Measurements from ENCODE around the gene NEIL3.

The NEIL3 gene

GRCh38 chr4:177320721-177321120 is 11.0 kb downstream of the NEIL3 start:
- Mint-ChIP-seq H3K27ac (peak overlapping the region; percentile 62), H3K27me3 (ENCODE audit: low read depth) (no peaks in the 10 kb centered on the region), H3K9me3 (no peaks in the 10 kb centered on the region), H3K4me3 (peak overlapping the region; percentile 41), H3K4me1 (ENCODE audit: low read depth) (peaks cover 74% of the 10 kb centered on the region), H3K36me3 (ENCODE audit: low read depth) (peaks cover 22% of the 10 kb centered on the region)

GRCh38 chr4:177321647-177322046 is 12.0 kb downstream of the NEIL3 start:
- Mint-ChIP-seq H3K9me3 (no peaks in the 10 kb centered on the region), H3K36me3 (ENCODE audit: low read depth) (peaks cover 30% of the 10 kb centered on the region), H3K27me3 (ENCODE audit: low read depth) (no peaks in the 10 kb centered on the region), H3K4me1 (ENCODE audit: low read depth) (peaks cover 73% of the 10 kb centered on the region), H3K4me3 (no peak overlapping the region), H3K27ac (no peak overlapping the region)

- Mint-ChIP-seq H3K4me3 (no peak overlapping the region), H3K36me3 (ENCODE audit: low read depth) (peaks cover 34% of the 10 kb centered on the region), H3K9me3 (no peaks in the 10 kb centered on the region), H3K27me3 (ENCODE audit: low read depth) (no peaks in the 10 kb centered on the region), H3K27ac (peak overlapping the region; percentile 47), H3K4me1 (ENCODE audit: low read depth) (peaks cover 69% of the 10 kb centered on the region)
Observed at GRCh38 chr4:177322266-177322665, 12.6 kb downstream of the NEIL3 start.

GRCh38 chr4:177322881-177323280 is 13.2 kb downstream of the NEIL3 start:
- no peak overlapping the region for H3K4me3 Mint-ChIP-seq

GRCh38 chr4:177323416-177323815 is 13.7 kb downstream of the NEIL3 start:
- Mint-ChIP-seq H3K27me3 (ENCODE audit: low read depth) (no peaks in the 10 kb centered on the region), H3K4me1 (ENCODE audit: low read depth) (peaks cover 69% of the 10 kb centered on the region), H3K36me3 (ENCODE audit: low read depth) (peaks cover 41% of the 10 kb centered on the region), H3K4me3 (peak overlapping the region; percentile 19), H3K9me3 (peaks cover 5% of the 10 kb centered on the region), H3K27ac (peak overlapping the region; percentile 23)

More at GRCh38 chr4:177322881-177323280, 13.2 kb downstream of the NEIL3 start:
- Mint-ChIP-seq H3K9me3 (no peaks in the 10 kb centered on the region), H3K4me1 (ENCODE audit: low read depth) (peaks cover 68% of the 10 kb centered on the region), H3K27ac (peak overlapping the region; percentile 47), H3K36me3 (ENCODE audit: low read depth) (peaks cover 39% of the 10 kb centered on the region), H3K27me3 (ENCODE audit: low read depth) (no peaks in the 10 kb centered on the region)

- H3K9me3 Mint-ChIP-seq, result peaks cover 21% of the 10 kb centered on the region
- peaks cover 43% of the 10 kb centered on the region for H3K36me3 Mint-ChIP-seq (ENCODE audit: low read depth)
- H3K4me3 Mint-ChIP-seq, result no peak overlapping the region
- no peaks in the 10 kb centered on the region for H3K27me3 Mint-ChIP-seq (ENCODE audit: low read depth)
- peaks cover 48% of the 10 kb centered on the region for H3K4me1 Mint-ChIP-seq (ENCODE audit: low read depth)
- no peak overlapping the region for H3K27ac Mint-ChIP-seq
Observed at GRCh38 chr4:177332119-177332518, 22.4 kb downstream of the NEIL3 start.

GRCh38 chr4:177339477-177340374 is 30.1 kb downstream of the NEIL3 start:
- Mint-ChIP-seq H3K9me3 (no peaks in the 10 kb centered on the region), H3K27me3 (ENCODE audit: low read depth) (no peaks in the 10 kb centered on the region), H3K27ac (peak overlapping the region; percentile 53), H3K4me1 (ENCODE audit: low read depth) (peaks cover 17% of the 10 kb centered on the region), H3K36me3 (ENCODE audit: low read depth) (peaks cover 18% of the 10 kb centered on the region), H3K4me3 (no peak overlapping the region)

- H3K27me3 Mint-ChIP-seq (ENCODE audit: low read depth), result no peaks in the 10 kb centered on the region
- H3K36me3 Mint-ChIP-seq (ENCODE audit: low read depth), result peaks cover 32% of the 10 kb centered on the region
- H3K9me3 Mint-ChIP-seq, result no peaks in the 10 kb centered on the region
- H3K27ac Mint-ChIP-seq, result no peak overlapping the region
- H3K4me1 Mint-ChIP-seq (ENCODE audit: low read depth), result peaks cover 4% of the 10 kb centered on the region
- H3K4me3 Mint-ChIP-seq, result no peak overlapping the region
Observed at GRCh38 chr4:177348348-177348747, 38.7 kb downstream of the NEIL3 start.

- Mint-ChIP-seq H3K4me1 (ENCODE audit: low read depth) (peaks cover 6% of the 10 kb centered on the region), H3K27me3 (ENCODE audit: low read depth) (no peaks in the 10 kb centered on the region), H3K4me3 (no peak overlapping the region), H3K9me3 (no peaks in the 10 kb centered on the region), H3K36me3 (ENCODE audit: low read depth) (peaks cover 31% of the 10 kb centered on the region), H3K27ac (no peak overlapping the region)
Observed at GRCh38 chr4:177349191-177349590, 39.5 kb downstream of the NEIL3 start.

- Mint-ChIP-seq H3K9me3 (no peaks in the 10 kb centered on the region), H3K4me1 (ENCODE audit: low read depth) (peaks cover 6% of the 10 kb centered on the region), H3K27me3 (ENCODE audit: low read depth) (no peaks in the 10 kb centered on the region), H3K4me3 (no peak overlapping the region), H3K36me3 (ENCODE audit: low read depth) (peaks cover 27% of the 10 kb centered on the region), H3K27ac (no peak overlapping the region)
Observed at GRCh38 chr4:177351622-177352244, 42.1 kb downstream of the NEIL3 start.

- peaks cover 18% of the 10 kb centered on the region for H3K36me3 Mint-ChIP-seq (ENCODE audit: low read depth)
- H3K27me3 Mint-ChIP-seq (ENCODE audit: low read depth), result no peaks in the 10 kb centered on the region
- H3K9me3 Mint-ChIP-seq, result no peaks in the 10 kb centered on the region
- no peak overlapping the region for H3K4me3 Mint-ChIP-seq
- peaks cover 2% of the 10 kb centered on the region for H3K4me1 Mint-ChIP-seq (ENCODE audit: low read depth)
- no peak overlapping the region for H3K27ac Mint-ChIP-seq
Observed at GRCh38 chr4:177356206-177356605, 46.5 kb downstream of the NEIL3 start.

- peaks cover 16% of the 10 kb centered on the region for H3K36me3 Mint-ChIP-seq (ENCODE audit: low read depth)
- H3K27ac Mint-ChIP-seq, result no peak overlapping the region
- peaks cover 2% of the 10 kb centered on the region for H3K4me1 Mint-ChIP-seq (ENCODE audit: low read depth)
- no peaks in the 10 kb centered on the region for H3K9me3 Mint-ChIP-seq
- H3K27me3 Mint-ChIP-seq (ENCODE audit: low read depth), result no peaks in the 10 kb centered on the region
- H3K4me3 Mint-ChIP-seq, result no peak overlapping the region
Observed at GRCh38 chr4:177356921-177357320, 47.2 kb downstream of the NEIL3 start.

- Mint-ChIP-seq H3K36me3 (ENCODE audit: low read depth) (peaks cover 10% of the 10 kb centered on the region), H3K27ac (no peak overlapping the region), H3K4me1 (ENCODE audit: low read depth) (peaks cover 6% of the 10 kb centered on the region), H3K9me3 (no peaks in the 10 kb centered on the region), H3K27me3 (ENCODE audit: low read depth) (no peaks in the 10 kb centered on the region), H3K4me3 (no peak overlapping the region)
Observed at GRCh38 chr4:177367336-177367735, 57.7 kb downstream of the NEIL3 start.

- Mint-ChIP-seq H3K27me3 (ENCODE audit: low read depth) (no peaks in the 10 kb centered on the region), H3K9me3 (no peaks in the 10 kb centered on the region), H3K27ac (no peak overlapping the region), H3K4me3 (no peak overlapping the region), H3K36me3 (ENCODE audit: low read depth) (peaks cover 3% of the 10 kb centered on the region), H3K4me1 (ENCODE audit: low read depth) (peaks cover 6% of the 10 kb centered on the region)
Observed at GRCh38 chr4:177369372-177369771, 59.7 kb downstream of the NEIL3 start.

- Mint-ChIP-seq H3K36me3 (ENCODE audit: low read depth) (peaks cover 3% of the 10 kb centered on the region), H3K4me1 (ENCODE audit: low read depth) (peaks cover 6% of the 10 kb centered on the region), H3K27ac (no peak overlapping the region), H3K27me3 (ENCODE audit: low read depth) (peaks cover 5% of the 10 kb centered on the region), H3K9me3 (no peaks in the 10 kb centered on the region), H3K4me3 (no peak overlapping the region)
Observed at GRCh38 chr4:177371461-177371860, 61.8 kb downstream of the NEIL3 start.
